Measurements from ENCODE around the gene SZRD1.

Gene SZRD1

GRCh38 chr1:16367968-16368890, 1.2 kb downstream of the SZRD1 start:
- DNase-seq = no peak

- no peak for DNase-seq
Measured at GRCh38 chr1:16369821-16370220, 2.8 kb downstream of the SZRD1 start.

DNA sequence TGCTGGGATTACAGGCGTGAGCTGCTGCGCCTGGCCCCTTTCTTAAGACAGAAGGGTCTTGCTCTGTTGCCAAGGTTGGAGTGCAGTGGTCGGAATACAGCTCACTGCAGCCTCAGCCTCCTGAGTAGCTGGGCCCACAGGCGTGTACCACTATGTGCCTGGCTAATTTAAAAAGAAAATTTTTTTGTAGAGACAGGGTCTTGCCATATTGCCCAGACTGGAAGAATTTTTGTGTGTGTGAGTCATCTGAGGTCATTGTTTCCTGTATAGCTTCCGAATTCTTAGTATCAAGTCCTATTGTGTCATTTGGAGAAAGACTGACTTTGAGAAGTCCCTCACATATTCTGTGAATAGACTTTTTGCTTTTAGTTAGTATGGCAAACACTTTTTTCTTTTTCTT, 4.7 kb downstream of the SZRD1 start:
- DNase-seq = peak; percentile 50 to 62

- DNase-seq = no peak
Measured at GRCh38 chr1:16372535-16373285, 5.7 kb downstream of the SZRD1 start.

DNA sequence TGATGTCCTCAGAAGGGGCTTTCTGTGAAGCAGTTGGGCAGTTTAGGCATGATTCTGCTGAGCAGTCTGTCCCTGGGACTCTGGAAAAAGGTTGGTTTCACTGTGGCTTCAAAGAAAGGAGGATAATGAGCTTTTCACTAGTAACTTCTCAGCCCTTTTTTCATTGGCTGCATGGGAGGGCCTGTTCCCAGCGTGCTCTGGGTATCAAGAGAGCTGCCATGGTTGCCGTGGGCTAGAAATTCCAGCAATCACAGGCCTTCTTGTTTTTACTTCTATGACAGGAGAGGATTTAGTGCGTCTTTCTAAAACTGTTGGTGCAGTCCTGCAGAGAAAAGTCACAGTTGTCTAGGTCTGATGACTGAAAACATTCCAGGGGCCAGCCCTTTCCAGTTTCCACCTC, 7.2 kb downstream of the SZRD1 start:
- no peak for DNase-seq

- no peak for DNase-seq
Measured at GRCh38 chr1:16375521-16376340, 8.7 kb downstream of the SZRD1 start.

DNA sequence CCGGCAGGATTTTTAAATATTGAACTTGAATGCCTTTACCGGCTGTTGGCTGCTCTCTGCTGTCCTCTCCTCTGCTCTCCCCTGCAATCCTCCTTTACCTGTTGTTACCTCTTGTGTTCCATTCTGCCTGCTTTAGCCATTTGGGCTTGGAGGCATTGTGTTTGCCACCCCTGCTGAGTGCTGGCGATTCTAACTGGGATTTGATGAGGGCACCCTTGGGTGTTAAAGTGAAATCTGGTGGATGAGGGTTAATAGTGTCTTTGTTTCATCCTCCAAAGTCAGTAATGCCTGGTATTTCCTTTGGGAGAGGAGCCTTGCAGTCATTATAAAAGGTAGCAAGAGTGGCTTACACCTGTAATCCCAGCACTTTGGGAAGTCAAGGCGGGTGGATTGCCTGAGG, 9.9 kb downstream of the SZRD1 start:
- no peak for DNase-seq

DNA sequence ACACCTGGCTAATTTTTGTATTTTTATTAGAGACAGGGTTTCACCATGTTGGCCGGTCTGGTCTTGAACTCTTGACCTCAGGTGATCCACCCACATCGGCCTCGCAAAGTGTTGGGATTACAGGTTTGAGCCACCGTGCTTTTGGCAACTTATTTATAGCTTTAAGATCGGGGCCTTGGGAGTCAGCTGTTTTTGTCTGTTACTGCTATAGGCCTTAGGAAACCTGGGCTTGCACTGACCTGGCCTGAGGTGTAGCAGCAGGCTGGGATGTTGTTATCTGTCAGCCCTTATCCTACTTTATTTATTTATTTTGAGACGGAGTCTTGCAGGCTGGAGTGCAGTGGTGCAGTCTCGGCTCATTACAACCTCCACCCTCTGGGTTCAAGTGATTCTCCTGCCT, 11.4 kb downstream of the SZRD1 start:
- no peak for DNase-seq

DNA sequence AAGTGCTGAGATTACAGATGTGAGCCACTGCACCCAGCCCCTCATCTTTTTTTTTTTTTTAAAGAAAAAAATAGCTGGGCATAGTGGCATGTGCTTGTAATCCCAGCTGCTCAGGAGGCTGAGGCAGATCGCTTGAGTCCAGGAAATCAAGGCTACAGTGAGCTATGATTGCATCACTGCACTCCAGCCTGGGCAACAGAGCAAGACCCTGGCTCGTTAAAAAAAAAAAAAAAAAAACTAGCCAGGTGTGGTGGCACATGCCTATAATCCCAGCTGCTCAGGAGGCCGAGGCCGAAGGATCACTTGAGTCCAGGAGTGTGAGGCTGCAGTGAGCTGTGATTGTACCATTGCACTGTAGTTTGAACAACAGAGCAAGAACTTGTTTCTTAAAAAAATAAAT, 13.8 kb downstream of the SZRD1 start:
- DNase-seq = no peak

DNA sequence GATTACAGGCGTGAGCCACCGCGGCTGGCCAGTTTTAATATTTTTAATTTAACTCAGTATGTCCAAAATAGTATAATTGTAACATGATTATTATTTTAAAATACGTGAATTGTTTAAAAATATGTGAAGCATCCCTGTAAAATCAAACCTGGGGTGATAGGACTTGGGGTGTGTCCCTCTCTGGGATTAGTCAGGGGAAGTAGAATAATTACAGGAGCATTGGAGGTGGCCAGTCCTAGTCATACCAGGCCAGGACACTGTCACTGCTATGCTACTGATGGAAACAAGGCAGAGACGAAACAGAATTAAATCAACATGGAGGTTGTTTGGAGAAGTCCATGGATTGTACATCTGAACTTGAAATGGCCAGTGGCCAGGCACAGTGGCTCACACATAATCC, 16.8 kb downstream of the SZRD1 start:
- no peak for DNase-seq

DNA sequence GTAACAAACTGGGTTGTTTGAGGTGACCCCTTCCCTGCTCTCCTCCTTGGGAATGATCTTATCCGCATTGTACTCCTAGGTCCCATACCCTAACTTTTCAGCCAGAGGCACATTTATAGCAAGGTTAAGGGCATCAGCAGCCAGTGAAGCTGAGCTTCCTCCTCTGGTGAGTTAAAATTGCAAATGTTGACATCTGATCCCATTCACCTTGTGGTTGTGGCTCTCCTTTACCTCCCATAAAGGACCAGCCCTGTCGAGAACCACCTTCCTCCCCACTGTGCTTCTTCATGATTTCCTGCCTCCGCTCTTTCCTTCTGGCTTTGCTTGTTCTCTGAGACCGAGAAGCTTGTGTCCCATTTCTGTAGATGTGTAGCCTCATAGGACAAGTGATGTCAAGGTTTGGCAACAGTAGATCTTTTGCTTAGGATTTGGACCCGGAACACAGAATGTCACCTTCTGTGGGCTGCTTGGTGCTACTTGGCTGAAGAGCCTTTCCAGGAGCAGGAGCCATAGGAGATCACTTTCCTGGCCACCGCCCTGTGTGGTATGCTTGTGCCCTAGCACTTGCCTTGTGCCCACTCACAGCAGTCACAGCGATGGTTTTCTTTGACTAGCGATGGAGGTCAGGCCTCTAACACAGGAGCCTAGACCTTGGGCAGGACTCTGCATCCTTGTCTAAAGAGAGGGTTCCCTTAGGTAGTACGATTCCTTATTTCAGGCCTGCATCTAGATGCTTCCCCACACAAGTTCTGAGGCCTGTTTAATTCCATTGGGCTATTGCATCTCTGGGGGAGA, 18.8 kb downstream of the SZRD1 start:
- DNase-seq = no peak

GRCh38 chr1:16386454-16387113, 19.5 kb downstream of the SZRD1 start:
- no peak for DNase-seq

DNA sequence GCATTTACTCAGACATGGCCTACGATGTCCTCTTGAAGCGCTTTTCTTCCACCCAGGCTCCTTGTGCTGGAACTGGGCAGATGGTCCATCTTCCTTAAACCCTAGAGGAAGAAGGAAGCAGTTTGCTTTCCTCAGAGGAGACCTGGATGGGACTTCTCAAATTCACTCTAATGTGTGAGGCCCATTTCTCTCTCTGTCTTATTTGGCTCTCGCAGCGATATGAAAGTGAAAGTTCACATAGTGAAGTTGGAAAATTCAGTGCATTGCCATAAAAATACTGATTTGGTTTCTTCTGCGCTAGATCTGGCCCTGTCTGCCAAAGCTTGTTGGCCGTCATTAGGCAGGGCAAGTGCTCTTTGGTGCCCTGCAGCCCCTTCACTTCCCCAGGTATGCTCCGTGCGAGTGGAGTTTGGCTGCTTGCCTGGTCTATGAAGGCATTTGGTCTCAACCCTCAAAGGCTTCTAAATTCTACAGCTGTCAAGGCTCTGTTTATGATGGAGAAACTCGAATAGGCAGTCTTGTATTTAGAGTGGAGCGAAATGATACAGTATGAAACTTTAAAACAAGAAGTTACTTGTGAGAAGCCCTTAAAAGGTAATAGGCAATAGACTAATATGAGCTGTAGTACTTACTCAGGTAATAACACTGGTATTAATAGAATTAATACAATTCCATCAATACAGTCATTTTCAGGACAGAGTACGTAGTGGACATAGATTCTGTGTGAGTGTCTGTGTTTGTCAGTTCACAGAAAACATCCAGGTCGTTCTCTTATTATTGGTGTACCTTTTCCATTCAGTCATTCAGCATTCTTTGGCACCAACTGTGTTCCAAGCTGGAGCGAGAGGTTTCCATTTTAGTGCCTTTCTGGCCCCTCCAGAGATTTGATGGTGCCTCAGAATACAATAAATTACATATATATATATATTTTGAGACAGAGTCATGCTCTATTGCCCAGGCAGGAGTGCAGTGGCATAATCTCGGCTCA, 20.5 kb downstream of the SZRD1 start:
- DNase-seq = no peak

GRCh38 chr1:16391411-16391810, 24.4 kb downstream of the SZRD1 start:
- peak; percentile 43 to 49 for DNase-seq

DNA sequence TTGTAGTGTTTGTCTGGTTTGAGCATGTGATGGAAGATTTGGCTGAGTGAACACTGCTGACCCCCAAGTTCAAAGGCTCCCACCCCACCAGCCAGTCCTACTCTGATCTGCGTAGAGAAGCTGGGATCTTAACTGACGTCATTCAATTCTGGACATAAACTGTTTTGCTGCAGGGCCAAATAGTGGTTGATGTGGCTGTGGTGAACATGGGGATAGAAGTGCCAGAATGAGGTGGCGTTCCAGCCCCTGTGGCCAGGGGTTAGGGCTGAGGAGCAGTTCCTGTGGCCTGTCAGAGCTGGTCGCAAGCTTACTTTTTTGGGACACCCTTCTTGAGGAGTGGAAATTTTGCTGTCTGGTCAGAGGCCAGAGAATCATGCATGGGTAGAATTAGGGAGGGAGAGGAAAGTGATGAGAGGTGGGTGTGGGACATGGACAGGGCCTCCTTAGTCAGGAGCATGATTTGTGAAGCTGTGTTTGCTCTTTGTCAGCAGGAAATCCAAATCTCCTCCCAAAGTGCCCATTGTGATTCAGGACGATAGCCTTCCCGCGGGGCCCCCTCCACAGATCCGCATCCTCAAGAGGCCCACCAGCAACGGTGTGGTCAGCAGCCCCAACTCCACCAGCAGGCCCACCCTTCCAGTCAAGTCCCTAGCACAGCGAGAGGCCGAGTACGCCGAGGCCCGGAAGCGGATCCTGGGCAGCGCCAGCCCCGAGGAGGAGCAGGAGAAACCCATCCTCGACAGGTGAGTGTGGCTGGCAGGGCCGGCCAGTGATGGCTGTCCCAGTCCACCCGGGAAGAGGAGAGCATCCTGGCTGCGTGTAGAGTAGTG, 25.9 kb downstream of the SZRD1 start:
- no peak for DNase-seq

GRCh38 chr1:16393570-16394521, 26.8 kb downstream of the SZRD1 start:
- no peak for DNase-seq

- DNase-seq = no peak
Measured at GRCh38 chr1:16394977-16395376, 27.9 kb downstream of the SZRD1 start.

- no peak for DNase-seq
Measured at GRCh38 chr1:16396591-16396990, 29.5 kb downstream of the SZRD1 start.
